ENCODE results near the gene LRIT2.

The LRIT2 gene

GRCh38 chr10:84241185-84241790 is 15.9 kb upstream of the LRIT2 start, which contains the start of gene LRIT1:
Gene LRIT1, minus strand, starts transcription at chr10:84241546. Its CDS starts 107 bp downstream, at chr10:84241439.
- DNase-seq: no peak

- DNase-seq: no peak
Observed at GRCh38 chr10:84238909-84239308, 13.6 kb upstream of the LRIT2 start.

- DNase-seq: no peak
Observed at GRCh38 chr10:84237199-84238051, 12.1 kb upstream of the LRIT2 start.

GRCh38 chr10:84236807-84237198 is 11.5 kb upstream of the LRIT2 start:
- no peak for DNase-seq

- DNase-seq: no peak
Observed at GRCh38 chr10:84235096-84235495, 9.8 kb upstream of the LRIT2 start.

- no peak for DNase-seq
Observed at GRCh38 chr10:84234479-84234878, 9.1 kb upstream of the LRIT2 start.

- no peak for DNase-seq
Observed at GRCh38 chr10:84233940-84234339, 8.6 kb upstream of the LRIT2 start.

GRCh38 chr10:84232376-84232775 is 7.0 kb upstream of the LRIT2 start:
- no peak for DNase-seq

- no peak for DNase-seq
Observed at GRCh38 chr10:84230359-84230758, 5.0 kb upstream of the LRIT2 start.

GRCh38 chr10:84227810-84228209 is 2.5 kb upstream of the LRIT2 start:
- DNase-seq: no peak

GRCh38 chr10:84226616-84227015 is 1.3 kb upstream of the LRIT2 start:
- no peak for DNase-seq

- DNase-seq: no peak
Observed at GRCh38 chr10:84224411-84225028, 824 bp downstream of the LRIT2 start.

- DNase-seq: no peak
Observed at GRCh38 chr10:84221916-84222315, 3.4 kb downstream of the LRIT2 start.

GRCh38 chr10:84217746-84218145 is 7.6 kb downstream of the LRIT2 start:
- DNase-seq: no peak

GRCh38 chr10:84216834-84217233 is 8.5 kb downstream of the LRIT2 start:
- DNase-seq: no peak

GRCh38 chr10:84214612-84215235 is 10.6 kb downstream of the LRIT2 start:
- no peak for DNase-seq

- DNase-seq: no peak
Observed at GRCh38 chr10:84214046-84214572, 11.2 kb downstream of the LRIT2 start.

- no peak for DNase-seq
Observed at GRCh38 chr10:84213076-84213475, 12.3 kb downstream of the LRIT2 start.

- no peak for DNase-seq
Observed at GRCh38 chr10:84212014-84212413, 13.3 kb downstream of the LRIT2 start.

- DNase-seq: no peak
Observed at GRCh38 chr10:84211566-84211965, 13.8 kb downstream of the LRIT2 start.

- no peak for DNase-seq
Observed at GRCh38 chr10:84208023-84208422, 17.3 kb downstream of the LRIT2 start.

- no peak for DNase-seq
Observed at GRCh38 chr10:84205853-84206525, 19.4 kb downstream of the LRIT2 start.

Measured in midbrain (tissue), 1 donor.